Brain microvascular endothelial cell (primary cell): ENCODE measurements around the gene CEP97.

Experiments
- DNase-seq: peaks from one replicate; pipeline ENCODE4 v3.0.0-alpha.2; 2020
- H3K27ac ChIP-seq: fragments of 250-450 bp; sonication (Bioruptor Pico); 2 replicates; pipeline ENCODE4 v1.5.1; 2020; ENCODE audit warnings: mild to moderate bottlenecking, moderate library complexity
- H3K27me3 ChIP-seq: fragments of 250-450 bp; sonication (Bioruptor Pico); replicated peaks from 2 replicates; pipeline ENCODE4 v1.5.1; 2020; ENCODE audit warnings: mild to moderate bottlenecking
- H3K36me3 ChIP-seq: fragments of 250-450 bp; sonication (Bioruptor Pico); replicated peaks from 2 replicates; pipeline ENCODE4 v1.5.1; 2020; ENCODE audit warnings: mild to moderate bottlenecking
- H3K4me3 ChIP-seq: 2 replicates; pipeline ENCODE4 v1.5.1; 2011; ENCODE audit warnings: low read depth, mild to moderate bottlenecking, control low read depth, low read length, moderate library complexity
- CTCF ChIP-seq: IDR thresholded peaks from 2 replicates; pipeline ENCODE4 v1.5.1; 2011; ENCODE audit warnings: low read depth, mild to moderate bottlenecking, moderate library complexity, low read length, control low read depth, inconsistent platforms; ENCODE audit errors: missing control alignments
- in situ Hi-C: cut with HindIII; loops from 2 replicates; pipeline ENCODE4 v1.10.0; 2017; ENCODE audit warnings: low sequenced_read_pairs, low pct_ligation_motif_present

Gene CEP97

GRCh38 chr3:101779047-101779821 is 54.8 kb downstream of the CEP97 start, which contains the start of gene NXPE3:
Gene NXPE3, plus strand, starts transcription at chr3:101779211. Its CDS starts 6,386 bp downstream, at chr3:101785597.
- no peak for TF ChIP-seq CTCF
- DNase-seq, result peak; percentile 76
- peak within 1 kb of the TSS; percentile 34 for H3K27ac ChIP-seq
- in situ Hi-C loops, result no loop called here
- peak within 1 kb of the TSS; percentile 93 for H3K4me3 ChIP-seq
- H3K27me3 ChIP-seq, result no peaks in the 10 kb centered on the region
- H3K36me3 ChIP-seq, result peaks cover 11% of the 10 kb centered on the region

GRCh38 chr3:101779822-101780381 is 55.5 kb downstream of the CEP97 start:
- peak overlapping the region; percentile 0 for H3K27ac ChIP-seq
- no peaks in the 10 kb centered on the region for H3K27me3 ChIP-seq
- peak overlapping the region; percentile 93 for H3K4me3 ChIP-seq
- DNase-seq, result no peak
- in situ Hi-C loops, result no loop called here
- TF ChIP-seq CTCF, result no peak
- peaks cover 15% of the 10 kb centered on the region for H3K36me3 ChIP-seq

GRCh38 chr3:101780661-101781060 is 56.2 kb downstream of the CEP97 start:
- Histone ChIP-seq H3K27me3 (no peaks in the 10 kb centered on the region), H3K36me3 (peaks cover 21% of the 10 kb centered on the region), H3K27ac (peak overlapping the region; percentile 49), H3K4me3 (peak overlapping the region; percentile 93)
- in situ Hi-C loops, result no loop called here
- peak; percentile 74 for DNase-seq
- TF ChIP-seq CTCF, result no peak

GRCh38 chr3:101781166-101781565 is 56.8 kb downstream of the CEP97 start:
- no peak for DNase-seq

GRCh38 chr3:101784855-101785613 is 60.6 kb downstream of the CEP97 start:
- no peak overlapping the region for H3K4me3 ChIP-seq
- peaks cover 38% of the 10 kb centered on the region for H3K36me3 ChIP-seq
- DNase-seq, result no peak
- H3K27me3 ChIP-seq, result no peaks in the 10 kb centered on the region
- H3K27ac ChIP-seq, result no peak overlapping the region
- no peak for TF ChIP-seq CTCF
- in situ Hi-C loops, result no loop called here

More at GRCh38 chr3:101781166-101781565, 56.8 kb downstream of the CEP97 start:
- peak overlapping the region; percentile 49 for H3K27ac ChIP-seq
- in situ Hi-C loops, result no loop called here
- no peaks in the 10 kb centered on the region for H3K27me3 ChIP-seq
- H3K36me3 ChIP-seq, result peaks cover 26% of the 10 kb centered on the region
- TF ChIP-seq CTCF, result no peak
- peak overlapping the region; percentile 93 for H3K4me3 ChIP-seq
